GM12892 (cell line): ENCODE measurements around the gene RPS16.

Experiments
- DNase-seq: peaks from one replicate; pipeline ENCODE4 v3.0.0; 2011; ENCODE audit not compliant: insufficient read length
- FAIRE-seq: peaks from 2 replicates; lab custom pipeline; 2011; peaks lifted over from hg19 to GRCh38; lab: Jason Lieb, UNC
- POLR2A ChIP-seq: IDR thresholded peaks from 2 replicates; pipeline ENCODE4 v1.6.1; 2011; ENCODE audit warnings: low read depth, low read length, control low read depth
- POLR2AphosphoS5 ChIP-seq: IDR thresholded peaks from 2 replicates; pipeline ENCODE4 v1.6.1; 2011; ENCODE audit warnings: low read depth, low read length, control low read depth
- TAF1 ChIP-seq: IDR thresholded peaks from 2 replicates; pipeline ENCODE4 v1.6.1; 2011; ENCODE audit warnings: low read depth, mild to moderate bottlenecking, control low read depth, low read length, borderline replicate concordance

RPS16 gene

GRCh38 chr19:39445196-39446111, 9.7 kb upstream of the RPS16 start, which contains the start of gene SUPT5H:
Gene SUPT5H, plus strand, starts transcription at chr19:39445582. Its CDS starts 309 bp downstream, at chr19:39445891.
- DNase-seq (peak; percentile 97), FAIRE-seq (peak; percentile 96)
- TF ChIP-seq TAF1, result peak; percentile 65
- peak; percentile 92 for TF ChIP-seq POLR2AphosphoS5
- TF ChIP-seq POLR2A, result peak; percentile 91

DNA sequence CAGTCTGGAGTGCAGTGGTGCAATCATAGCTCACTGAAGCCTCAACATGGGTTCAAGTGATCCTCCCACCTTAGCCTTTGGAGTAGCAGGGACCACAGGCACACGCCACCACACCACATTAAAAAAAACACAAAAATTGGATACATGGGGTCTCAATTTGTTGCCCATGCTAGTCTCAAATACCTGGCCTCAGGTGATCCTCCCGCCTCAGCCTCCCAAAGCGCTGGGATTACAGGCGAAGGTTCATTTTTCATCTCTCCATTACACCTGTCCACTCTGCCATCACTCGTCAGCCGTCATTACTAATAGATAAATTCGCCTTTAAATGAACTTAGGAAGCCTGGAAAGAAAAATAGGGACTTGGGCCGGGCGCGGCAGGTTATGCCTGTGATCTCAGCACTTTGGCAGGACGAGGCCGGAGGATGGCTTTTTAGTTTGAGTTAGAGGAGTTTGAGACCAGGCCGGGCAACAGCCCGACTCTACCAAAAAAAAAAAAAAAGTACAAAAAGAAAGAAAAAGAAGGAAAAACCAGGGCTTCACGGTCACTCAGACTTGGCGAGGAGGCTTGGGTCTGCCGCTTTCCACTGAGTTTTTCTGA, 8.9 kb upstream of the RPS16 start:
- no peak for DNase-seq
- no peak for TF ChIP-seq POLR2AphosphoS5
- no peak for TF ChIP-seq TAF1
- TF ChIP-seq POLR2A, result no peak
- FAIRE-seq, result no peak

DNA sequence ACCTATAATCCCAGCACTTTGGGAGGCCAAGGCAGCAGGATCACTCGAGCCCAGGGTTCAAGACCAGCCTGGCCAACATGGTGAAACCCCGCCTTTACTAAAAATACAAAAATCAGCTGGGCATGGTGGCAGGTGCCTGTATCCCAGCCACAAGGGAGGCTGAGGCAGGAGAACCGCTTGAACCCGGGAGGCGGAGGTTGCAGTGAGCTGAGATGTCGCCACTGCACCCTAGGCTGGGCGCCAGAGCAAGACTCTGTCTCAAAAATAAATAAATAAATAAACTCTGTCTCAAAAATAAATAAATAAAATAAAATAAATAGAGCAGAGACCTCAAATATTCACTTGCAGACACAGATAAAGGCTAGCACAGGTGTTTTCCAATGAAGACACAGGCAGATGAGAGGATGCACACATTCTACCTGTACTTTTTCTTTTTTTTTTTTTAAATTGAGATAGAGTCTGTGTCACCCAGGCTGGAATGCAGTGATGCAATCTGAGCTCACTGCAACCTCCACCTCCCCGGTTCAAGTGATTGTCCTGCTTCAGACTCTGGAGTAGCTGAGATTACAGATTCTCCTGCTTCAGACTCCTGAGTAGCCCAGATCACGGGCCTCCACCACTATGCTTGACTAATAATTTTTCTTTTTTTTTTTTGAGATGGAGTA, 2.7 kb upstream of the RPS16 start:
- no peak for FAIRE-seq
- no peak for DNase-seq
- TF ChIP-seq TAF1, result no peak
- no peak for TF ChIP-seq POLR2AphosphoS5
- TF ChIP-seq POLR2A, result no peak

DNA sequence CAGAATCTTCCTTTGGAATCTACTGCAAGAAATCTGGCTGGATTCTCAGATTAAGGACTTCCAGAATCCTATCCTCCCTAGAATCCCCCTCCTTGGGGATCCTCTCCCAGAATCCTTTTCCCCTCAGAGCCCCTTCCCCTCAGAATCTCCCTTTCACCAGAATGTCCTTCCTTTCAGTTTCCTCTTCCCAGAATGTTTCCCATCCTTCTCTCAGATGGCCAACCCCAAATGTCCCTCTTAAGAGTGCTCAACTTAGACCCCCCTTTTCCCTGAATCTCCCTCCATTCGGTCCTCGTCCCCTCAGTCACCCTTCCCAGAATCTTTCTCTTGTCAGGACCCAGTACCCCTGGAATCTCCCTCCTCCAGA, 584 bp upstream of the RPS16 start:
- TF ChIP-seq POLR2AphosphoS5, result no peak
- no peak for TF ChIP-seq POLR2A
- no peak for TF ChIP-seq TAF1
- FAIRE-seq (no peak), DNase-seq (no peak)

GRCh38 chr19:39434123-39435076, 1.3 kb downstream of the RPS16 start:
- no peak for TF ChIP-seq POLR2AphosphoS5
- TF ChIP-seq TAF1, result no peak
- peak; percentile 13; the same call in 1 of the 2 replicates for TF ChIP-seq POLR2A
- DNase-seq (no peak), FAIRE-seq (no peak)

DNA sequence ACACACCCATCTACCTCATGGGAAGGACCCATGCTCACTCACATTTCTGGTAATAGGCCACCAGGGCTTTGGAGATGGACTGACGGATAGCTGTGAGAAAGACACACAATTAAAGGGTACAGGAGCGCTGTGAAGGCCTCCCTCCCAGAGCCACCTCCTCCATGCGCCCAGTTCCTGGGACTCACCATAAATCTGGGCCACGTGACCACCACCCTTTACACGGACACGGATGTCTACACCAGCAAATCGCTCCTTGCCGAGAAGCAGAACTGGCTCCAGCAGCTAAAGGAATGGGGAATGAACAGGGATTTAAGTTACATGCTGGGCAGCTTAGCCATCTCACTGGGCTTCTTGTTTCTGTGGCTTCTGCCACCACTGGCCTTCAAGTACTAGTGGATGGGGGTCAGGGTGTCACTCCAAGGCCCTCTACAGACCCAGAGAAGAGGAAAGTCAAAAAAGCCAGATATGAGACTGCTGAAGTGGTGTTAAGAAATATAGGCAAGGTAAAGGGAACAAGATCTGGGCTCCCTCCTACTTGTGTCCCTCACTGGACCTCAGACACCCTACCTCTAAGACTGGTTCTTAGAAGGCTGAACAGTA, 2.2 kb downstream of the RPS16 start:
- FAIRE-seq, result no peak
- TF ChIP-seq POLR2AphosphoS5 (peak; percentile 67), TAF1 (no peak), POLR2A (0 out of 2 replicates have a peak, but pooled peaks have one; percentile 30)
- no peak for DNase-seq

DNA sequence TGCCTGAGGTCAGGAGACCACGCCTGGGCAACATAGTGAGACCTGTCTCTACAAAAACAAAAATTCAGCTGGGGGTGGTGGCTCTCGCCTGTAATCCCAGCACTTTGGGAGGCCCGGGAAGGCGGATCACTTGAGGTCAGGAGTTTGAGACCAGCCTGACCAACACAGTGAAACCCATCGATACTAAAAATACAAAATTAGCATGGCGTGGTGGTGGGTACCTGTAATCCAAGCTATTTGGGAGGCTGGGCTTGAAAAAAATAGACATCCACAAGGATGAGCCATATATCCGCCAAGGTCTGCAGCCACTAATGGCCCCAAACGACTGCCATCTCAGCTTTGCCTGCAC, 3.1 kb downstream of the RPS16 start:
- FAIRE-seq (no peak), DNase-seq (no peak)
- TF ChIP-seq POLR2AphosphoS5 (no peak), TAF1 (no peak)

GRCh38 chr19:39430675-39431593, 4.8 kb downstream of the RPS16 start:
- DNase-seq, result no peak
- FAIRE-seq, result peak; percentile 71
- TF ChIP-seq TAF1 (no peak), POLR2AphosphoS5 (peak; percentile 72), POLR2A (peak; percentile 33)

- FAIRE-seq, result no peak
- TF ChIP-seq TAF1, result no peak
- TF ChIP-seq POLR2A, result no peak
- no peak for TF ChIP-seq POLR2AphosphoS5
- no peak for DNase-seq
These were observed 7.3 kb downstream of the RPS16 start for GRCh38 chr19:39428283-39429112.

DNA sequence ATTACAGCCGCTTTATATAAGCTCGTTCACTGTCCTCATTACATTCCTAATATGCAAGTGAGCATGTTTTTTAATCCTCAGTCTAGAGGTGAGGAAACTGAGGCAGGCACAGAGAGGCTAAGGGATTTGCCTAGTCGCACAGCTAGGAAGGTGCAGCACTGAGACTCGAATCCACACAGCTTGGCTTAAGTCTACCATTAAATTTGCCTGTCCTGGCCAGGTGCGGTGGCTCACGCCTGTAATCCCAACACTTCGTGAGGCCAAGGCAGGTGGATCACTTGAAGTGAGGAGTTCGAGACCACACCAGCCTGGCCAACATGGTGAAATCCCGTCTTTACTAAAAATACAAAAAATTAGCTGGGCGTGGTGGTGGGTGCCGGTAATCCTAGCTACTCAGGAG, 8.0 kb downstream of the RPS16 start:
- TF ChIP-seq POLR2AphosphoS5 (no peak), POLR2A (0 out of 2 replicates have a peak, but pooled peaks have one; percentile 39)
- no peak for DNase-seq
- FAIRE-seq, result no peak
